Calu3 (cell line): ENCODE data around the gene PDPR. TPM values are rescaled to one million over a fixed set of nuclear protein-coding genes. Genes with fewer than 3 reads are reported as not detected.
A peak's percentile ranks its signal among the peaks of the same experiment; 100 is the strongest.
"Not testable (repeated sequence)": the region's sequence is repeated elsewhere in the genome, so short reads cannot be mapped to it uniquely, and the experiment has no call there.

ENCODE experiments used
- BruUV-seq: library from RNA; stranded (reverse); fragments of 400-500 nt; replicated peaks from 2 replicates; lab custom pipeline; 2021; lab: Mats Ljungman, UMichigan
- CTCF ChIA-PET: fragments of 300-600 bp; sonication (Branson Sonifier 250); formaldehyde crosslinking; loops from one replicate; lab custom pipeline; 2022; ENCODE audit warnings: antibody characterized with exemption; lab: Charles Lee
- DNase-seq: peaks from one replicate; pipeline ENCODE4 v3.0.0; 2022
- H3K27ac Mint-ChIP-seq: one replicate; pipeline ENCODE4 v1.8.0; 2022; ENCODE audit warnings: mixed read lengths; ENCODE audit not compliant: unreplicated experiment
- H3K27me3 Mint-ChIP-seq: one replicate; pipeline ENCODE4 v1.8.0; 2022; ENCODE audit warnings: mixed read lengths; ENCODE audit not compliant: unreplicated experiment
- H3K36me3 Mint-ChIP-seq: one replicate; pipeline ENCODE4 v1.8.0; 2022; ENCODE audit warnings: mild to moderate bottlenecking, moderate library complexity, mixed read lengths; ENCODE audit not compliant: insufficient read depth, unreplicated experiment
- H3K4me1 Mint-ChIP-seq: one replicate; pipeline ENCODE4 v1.8.0; 2022; ENCODE audit warnings: mild to moderate bottlenecking, low read depth, mixed read lengths; ENCODE audit not compliant: unreplicated experiment
- H3K4me3 Mint-ChIP-seq: one replicate; pipeline ENCODE4 v1.8.0; 2022; ENCODE audit warnings: mild to moderate bottlenecking, low read depth, moderate library complexity, mixed read lengths; ENCODE audit not compliant: unreplicated experiment
- H3K9me3 Mint-ChIP-seq: one replicate; pipeline ENCODE4 v1.8.0; 2022; ENCODE audit warnings: low read depth, mixed read lengths; ENCODE audit not compliant: unreplicated experiment
- intact Hi-C: fragments of 100-400 bp; cut with micrococcal nuclease; formaldehyde crosslinking; loops from one replicate; pipeline ENCODE4 v1.10.0; 2022; ENCODE audit not compliant: unreplicated experiment
- total RNA-seq: library from RNA; stranded (reverse); gene quantifications from 2 replicates; pipeline ENCODE4 v1.2.3, GENCODE V29; 2022
- TF ChIP-seq, protein P1 (sequence below): fragments of 200-600 bp; IDR thresholded peaks from one replicate; pipeline ENCODE4 v1.8.0; 2022; ENCODE audit warnings: antibody characterized with exemption; ENCODE audit not compliant: unreplicated experiment

PDPR gene
- total RNA-seq, 1 experiment from 2014 or later, result 30.3 TPM

DNA sequence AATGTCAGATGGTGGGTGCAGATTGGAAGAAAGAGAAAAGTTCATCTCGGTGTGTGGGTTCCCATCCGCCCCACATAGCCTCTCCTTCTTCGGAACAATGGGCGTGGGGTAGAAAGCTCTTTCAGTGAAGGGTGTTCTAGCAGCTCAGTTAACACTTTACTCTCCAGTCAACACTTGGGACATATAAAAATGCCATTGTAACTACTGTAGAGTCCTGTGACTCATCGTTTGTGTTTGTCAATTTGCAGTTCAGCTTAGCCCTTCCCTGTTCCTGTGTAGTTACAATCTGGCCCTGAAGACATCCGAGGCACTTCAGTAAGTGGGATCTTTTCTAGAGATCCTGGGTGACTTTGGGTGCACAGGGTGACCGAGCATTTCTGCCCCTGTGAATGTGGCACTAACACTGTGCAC is 47.9 kb downstream of the PDPR start:
- H3K36me3 Mint-ChIP-seq, result peaks cover 9% of the 10 kb centered on the region
- CTCF ChIA-PET, result no interaction called here

DNA sequence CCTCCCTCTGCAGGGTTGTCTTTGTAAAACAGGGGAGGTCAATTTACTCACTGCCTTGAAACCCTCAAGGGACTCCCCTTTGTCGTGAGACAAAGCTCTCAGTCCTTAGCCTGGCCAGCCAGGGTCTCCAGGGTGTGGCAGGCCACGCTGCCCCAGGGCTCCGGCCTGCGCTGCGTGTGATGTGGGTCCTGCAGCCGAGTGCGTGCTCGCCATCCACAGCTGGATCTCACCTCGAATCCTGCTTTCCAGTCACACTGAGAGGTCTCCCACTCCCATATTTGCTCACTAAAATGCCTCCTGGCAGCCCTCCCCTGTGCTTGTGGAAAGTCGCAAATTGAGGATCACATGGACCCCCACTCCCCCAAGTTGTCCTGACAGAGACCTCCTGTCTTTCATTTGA is 49.5 kb downstream of the PDPR start:
- Mint-ChIP-seq H3K36me3 (no peaks in the 10 kb centered on the region), H3K27ac (no peak overlapping the region), H3K9me3 (no peaks in the 10 kb centered on the region), H3K4me3 (no peak overlapping the region), H3K4me1 (peaks cover 9% of the 10 kb centered on the region), H3K27me3 (no peaks in the 10 kb centered on the region)
- TF ChIP-seq, protein P1, sequence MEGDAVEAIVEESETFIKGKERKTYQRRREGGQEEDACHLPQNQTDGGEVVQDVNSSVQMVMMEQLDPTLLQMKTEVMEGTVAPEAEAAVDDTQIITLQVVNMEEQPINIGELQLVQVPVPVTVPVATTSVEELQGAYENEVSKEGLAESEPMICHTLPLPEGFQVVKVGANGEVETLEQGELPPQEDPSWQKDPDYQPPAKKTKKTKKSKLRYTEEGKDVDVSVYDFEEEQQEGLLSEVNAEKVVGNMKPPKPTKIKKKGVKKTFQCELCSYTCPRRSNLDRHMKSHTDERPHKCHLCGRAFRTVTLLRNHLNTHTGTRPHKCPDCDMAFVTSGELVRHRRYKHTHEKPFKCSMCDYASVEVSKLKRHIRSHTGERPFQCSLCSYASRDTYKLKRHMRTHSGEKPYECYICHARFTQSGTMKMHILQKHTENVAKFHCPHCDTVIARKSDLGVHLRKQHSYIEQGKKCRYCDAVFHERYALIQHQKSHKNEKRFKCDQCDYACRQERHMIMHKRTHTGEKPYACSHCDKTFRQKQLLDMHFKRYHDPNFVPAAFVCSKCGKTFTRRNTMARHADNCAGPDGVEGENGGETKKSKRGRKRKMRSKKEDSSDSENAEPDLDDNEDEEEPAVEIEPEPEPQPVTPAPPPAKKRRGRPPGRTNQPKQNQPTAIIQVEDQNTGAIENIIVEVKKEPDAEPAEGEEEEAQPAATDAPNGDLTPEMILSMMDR, result no peak
- no peak for DNase-seq
- intact Hi-C loops, result loop anchor here (10.0 kb wide), 1 partner anchor 491 kb away; no protein-coding TSS in a partner anchor
- BruUV-seq, result no TSS peak
- CTCF ChIA-PET, result no interaction called here

More for the DNA sequence above, 47.9 kb downstream of the PDPR start:
- TF ChIP-seq, protein P1, result no peak
- Mint-ChIP-seq H3K27ac (no peak overlapping the region), H3K9me3 (no peaks in the 10 kb centered on the region), H3K27me3 (no peaks in the 10 kb centered on the region), H3K4me1 (peaks cover 9% of the 10 kb centered on the region), H3K4me3 (no peak overlapping the region)
- no TSS peak for BruUV-seq
- intact Hi-C loops, result loop anchor here (10.0 kb wide), 1 partner anchor 493 kb away; no protein-coding TSS in a partner anchor
- DNase-seq, result no peak

DNA sequence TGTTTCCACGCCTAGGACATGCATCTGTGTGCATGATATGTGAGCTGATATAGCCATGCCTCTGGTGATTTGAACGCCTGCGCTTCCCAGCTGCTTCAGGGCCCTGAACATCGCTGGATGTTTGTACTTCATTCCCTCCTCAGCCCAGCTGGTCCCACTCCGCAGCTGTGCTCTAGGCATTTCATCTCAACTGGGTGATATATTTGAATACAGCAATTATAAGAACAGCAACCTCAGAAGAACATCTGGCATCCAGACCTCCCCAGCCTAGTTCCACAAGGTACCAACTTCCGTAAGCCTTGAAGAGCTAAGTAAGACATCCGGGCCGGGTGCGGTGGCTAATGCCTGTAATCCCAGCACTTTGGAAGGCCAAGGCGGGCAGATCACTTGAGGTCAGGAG is 52.6 kb downstream of the PDPR start:
- CTCF ChIA-PET, DNase-seq, H3K27ac Mint-ChIP-seq: not testable (repeated sequence)

DNA sequence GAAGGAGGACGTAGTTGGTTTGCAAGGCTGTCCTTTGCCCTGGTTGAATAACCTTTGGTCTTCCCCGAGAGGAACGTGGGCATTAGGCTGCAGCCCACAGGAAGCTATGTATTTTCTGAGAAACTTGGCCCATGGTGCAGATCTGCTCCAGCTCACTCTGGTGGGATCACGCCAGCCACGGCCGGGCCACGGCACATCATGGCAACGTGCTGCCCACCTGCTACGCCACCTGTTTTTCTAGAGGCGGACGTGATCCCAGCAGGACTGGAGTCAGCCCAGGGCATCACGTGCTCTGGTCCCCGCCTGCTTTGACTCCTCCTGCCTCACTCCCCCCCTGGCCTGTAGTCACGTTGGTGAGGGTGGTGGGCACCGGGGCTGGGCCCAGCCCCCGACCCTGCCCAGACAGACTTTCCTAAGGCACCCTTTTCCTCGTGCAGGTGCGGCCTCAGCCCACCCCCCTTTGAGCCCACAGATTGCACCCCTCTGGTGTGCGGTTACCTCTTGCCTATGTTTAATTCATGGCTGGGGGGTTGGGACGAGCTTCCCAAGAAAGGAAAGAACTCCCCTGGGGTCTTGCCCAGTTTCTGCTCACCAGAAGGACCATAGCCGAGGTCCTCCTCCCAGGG is 59.2 kb downstream of the PDPR start, which contains the start of gene CLEC18C:
TSS of gene CLEC18C (plus strand) at position 576 of the 626 bp plus-strand sequence. CDS start 492 bp downstream, outside the sequence.
- H3K4me1 Mint-ChIP-seq, H3K9me3 Mint-ChIP-seq, H3K4me3 Mint-ChIP-seq, H3K27ac Mint-ChIP-seq, DNase-seq, CTCF ChIA-PET, BruUV-seq, H3K27me3 Mint-ChIP-seq, intact Hi-C loops, H3K36me3 Mint-ChIP-seq: not testable (repeated sequence)

More for the DNA sequence above, 52.6 kb downstream of the PDPR start:
- BruUV-seq, H3K4me3 Mint-ChIP-seq, H3K27me3 Mint-ChIP-seq, H3K4me1 Mint-ChIP-seq, H3K9me3 Mint-ChIP-seq, H3K36me3 Mint-ChIP-seq: not testable (repeated sequence)
- intact Hi-C loops, result loop anchor here (10.0 kb wide), 1 partner anchor 488 kb away; no protein-coding TSS in a partner anchor

DNA sequence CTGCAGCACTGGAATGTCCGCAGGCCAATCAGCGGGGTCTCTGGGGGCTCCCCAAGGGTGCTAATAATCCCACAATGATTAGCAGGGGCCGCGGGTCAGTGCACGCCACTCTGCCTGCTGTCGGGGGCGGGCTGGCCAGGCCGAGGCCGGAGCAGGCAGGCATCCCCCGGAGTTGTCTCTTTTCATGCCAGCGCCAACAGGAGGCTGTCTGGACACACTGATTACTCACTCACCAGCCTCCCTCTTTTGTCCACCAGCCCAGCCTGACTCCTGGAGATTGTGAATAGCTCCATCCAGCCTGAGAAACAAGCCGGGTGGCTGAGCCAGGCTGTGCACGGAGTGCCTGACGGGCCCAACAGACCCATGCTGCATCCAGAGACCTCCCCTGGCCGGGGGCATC is 59.8 kb downstream of the PDPR start:
- H3K4me1 Mint-ChIP-seq, H3K9me3 Mint-ChIP-seq, BruUV-seq, H3K4me3 Mint-ChIP-seq, H3K36me3 Mint-ChIP-seq, DNase-seq, H3K27me3 Mint-ChIP-seq, intact Hi-C loops, CTCF ChIA-PET, H3K27ac Mint-ChIP-seq: not testable (repeated sequence)

DNA sequence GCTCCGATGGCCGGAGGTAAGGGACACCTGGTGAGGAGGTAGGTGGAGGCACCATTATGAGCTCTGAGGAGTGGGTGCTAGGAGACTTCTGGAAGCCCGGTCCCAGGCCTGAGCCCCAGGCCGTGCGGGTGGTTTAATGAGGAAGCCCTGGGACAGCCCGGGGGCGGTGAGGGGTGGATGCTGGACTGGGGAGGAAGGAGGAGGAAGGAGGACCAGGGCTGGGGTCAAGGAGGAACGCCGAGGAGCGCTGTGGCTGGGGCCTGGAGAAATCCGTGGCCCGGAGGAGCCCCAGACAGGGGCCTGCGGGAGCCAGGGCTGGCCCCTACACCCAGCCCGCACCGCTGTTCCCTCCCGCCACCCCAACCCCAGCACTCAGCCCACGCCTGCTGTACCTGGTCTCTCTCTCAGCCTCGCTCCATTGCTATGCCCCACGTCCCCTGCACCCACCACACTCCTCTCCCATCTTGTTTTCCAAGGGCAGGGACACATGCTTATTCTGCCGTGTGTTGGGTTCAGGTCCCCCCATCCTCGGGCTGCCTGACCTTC is 60.3 kb downstream of the PDPR start:
- H3K9me3 Mint-ChIP-seq, H3K4me1 Mint-ChIP-seq, intact Hi-C loops, CTCF ChIA-PET, BruUV-seq, H3K27ac Mint-ChIP-seq, H3K27me3 Mint-ChIP-seq, H3K36me3 Mint-ChIP-seq, H3K4me3 Mint-ChIP-seq, DNase-seq: not testable (repeated sequence)

- H3K4me3 Mint-ChIP-seq, result peak overlapping the region; percentile 48
- BruUV-seq, CTCF ChIA-PET, H3K27me3 Mint-ChIP-seq, H3K27ac Mint-ChIP-seq, H3K36me3 Mint-ChIP-seq, intact Hi-C loops, H3K4me1 Mint-ChIP-seq, H3K9me3 Mint-ChIP-seq, DNase-seq: not testable (repeated sequence)
Measured at GRCh38 chr16:70187858-70188607, 73.9 kb downstream of the PDPR start.

- H3K27ac Mint-ChIP-seq, H3K36me3 Mint-ChIP-seq, DNase-seq, CTCF ChIA-PET, H3K27me3 Mint-ChIP-seq, H3K4me3 Mint-ChIP-seq, H3K9me3 Mint-ChIP-seq, intact Hi-C loops, BruUV-seq, H3K4me1 Mint-ChIP-seq: not testable (repeated sequence)
Measured at GRCh38 chr16:70188608-70188915, 74.4 kb downstream of the PDPR start.
